Activated CD4-positive, CD25-positive, alpha-beta regulatory T cell (primary cell): ENCODE data around the gene OR8I2.
"Not testable (repeated sequence)": the region's sequence is repeated elsewhere in the genome, so short reads cannot be mapped to it uniquely, and the experiment has no call there.

Source experiments
- DNase-seq, 4 experiments: peaks; one replicate each; lab custom pipeline; 2025; lab: John Stamatoyannopoulos, UW

The OR8I2 gene

GRCh38 chr11:56093008-56093407 is at the start of gene OR8I2:
Gene OR8I2, plus strand, starts transcription at chr11:56093308. Its CDS starts 0 bp downstream, at chr11:56093308.
- DNase-seq, result no peak

DNA sequence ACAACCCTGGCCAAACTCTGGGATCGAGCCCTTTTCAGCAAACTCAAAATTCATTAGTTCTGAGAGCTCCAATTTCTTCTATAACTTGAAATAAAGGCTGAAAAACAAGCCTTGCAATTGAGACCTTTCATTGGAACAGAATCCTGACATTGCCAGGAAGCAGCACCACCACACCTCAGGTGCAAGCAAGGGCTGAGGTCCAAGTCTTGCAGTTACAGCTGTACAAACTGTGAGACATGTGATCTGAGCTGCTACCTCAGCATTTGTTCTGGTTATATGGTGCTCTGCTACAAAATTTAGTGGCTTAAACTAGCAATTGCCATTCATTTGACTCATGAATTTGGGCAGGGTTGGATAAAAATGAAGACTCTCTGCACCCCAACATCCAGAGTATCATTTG is 47.6 kb upstream of the OR8I2 start:
- DNase-seq, result no peak

DNA sequence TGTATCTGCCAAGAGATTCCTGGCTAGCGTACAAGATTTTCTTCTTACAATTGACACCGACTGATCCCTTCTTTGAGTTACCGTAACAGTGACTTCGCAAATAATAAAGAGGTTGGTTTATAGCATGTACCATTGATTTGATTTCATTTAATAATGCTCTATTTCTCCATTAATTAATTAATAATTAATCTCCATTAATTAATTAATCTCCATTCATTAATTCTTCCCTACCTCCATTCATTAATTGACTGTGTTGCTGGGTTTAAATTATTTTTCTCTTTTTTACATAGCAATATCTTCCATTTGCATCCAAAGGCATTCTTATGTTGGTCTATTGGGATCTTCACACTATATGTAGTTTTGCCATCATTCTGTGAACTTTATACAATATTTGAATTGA is 44.6 kb upstream of the OR8I2 start:
- no peak for DNase-seq

- no peak for DNase-seq
These were observed 43.6 kb upstream of the OR8I2 start for GRCh38 chr11:56049487-56049886.

DNA sequence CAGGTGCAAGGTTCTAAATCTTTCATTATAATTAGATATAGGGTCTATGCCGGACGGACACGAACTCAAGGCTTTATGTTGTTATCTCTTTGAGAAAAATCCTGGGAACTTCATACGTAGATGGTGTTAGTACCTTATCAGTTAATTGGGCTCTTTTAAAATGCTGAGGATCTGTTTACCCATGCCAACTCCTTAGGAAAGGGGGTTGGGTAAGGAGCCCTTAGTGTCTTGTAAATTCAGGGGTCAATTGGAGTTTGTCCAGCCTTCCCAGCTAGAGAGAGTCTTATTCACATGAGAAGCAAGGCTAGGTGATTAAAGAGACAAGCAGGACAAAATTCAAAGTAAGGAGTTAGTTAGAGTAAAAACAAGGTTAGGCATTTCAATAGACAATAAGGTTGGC is 36.7 kb upstream of the OR8I2 start:
- not testable (repeated sequence) for DNase-seq

DNA sequence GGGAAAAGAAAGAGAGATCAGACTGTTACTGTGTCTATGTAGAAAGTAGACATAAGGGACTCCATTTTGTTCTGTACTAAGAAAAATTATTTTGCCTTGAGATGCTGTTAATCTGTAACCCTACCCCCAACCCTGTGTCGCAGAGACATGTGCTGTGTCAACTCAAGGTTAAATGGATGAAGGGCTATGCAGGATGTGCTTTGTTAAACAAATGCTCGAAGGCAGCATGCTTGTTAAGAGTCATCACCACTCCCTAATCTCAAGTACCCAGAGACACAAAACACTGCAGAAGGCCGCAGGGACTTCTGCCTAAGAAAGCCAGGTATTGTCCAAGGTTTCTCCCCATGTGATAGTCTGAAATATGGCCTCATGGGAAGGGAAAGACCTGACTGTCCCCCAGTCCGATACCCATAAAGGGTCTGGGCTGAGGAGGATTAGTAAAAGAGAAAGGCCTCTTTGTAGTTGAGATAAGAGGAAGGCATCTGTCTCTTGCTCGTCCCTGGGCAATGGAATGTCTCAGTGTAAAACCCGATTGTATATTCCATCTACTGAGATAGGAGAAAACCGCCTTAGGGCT is 35.4 kb upstream of the OR8I2 start:
- DNase-seq, result not testable (repeated sequence)

GRCh38 chr11:56058260-56058780 is 34.8 kb upstream of the OR8I2 start:
- DNase-seq, result not testable (repeated sequence)

GRCh38 chr11:56066980-56067379 is 26.1 kb upstream of the OR8I2 start:
- DNase-seq, result no peak

- no peak for DNase-seq
These were observed 3.4 kb upstream of the OR8I2 start for GRCh38 chr11:56089697-56090096.

DNA sequence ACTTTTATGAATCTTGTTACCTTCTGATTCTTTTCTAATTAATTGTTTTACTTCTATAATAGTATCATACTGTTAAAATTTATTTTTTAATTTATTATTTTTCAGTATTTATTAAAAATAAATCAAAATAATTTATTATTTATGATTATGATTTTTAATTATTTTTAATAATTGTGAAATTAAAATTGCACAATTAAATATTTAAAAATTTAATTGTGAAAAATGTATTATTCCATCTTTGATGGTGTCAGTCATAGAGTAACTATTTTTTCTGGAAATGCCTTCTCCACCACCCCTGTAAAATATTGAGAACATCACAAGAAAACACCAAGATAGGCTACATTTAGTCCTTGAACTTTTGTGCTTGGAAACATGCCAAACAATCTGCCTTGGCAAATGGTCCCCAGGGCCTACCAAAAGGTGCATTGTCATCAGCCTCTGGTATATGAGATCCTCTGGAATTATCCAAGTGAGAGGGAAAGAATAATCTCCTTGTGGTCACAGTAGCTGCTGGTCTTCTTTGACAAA is 10.2 kb downstream of the OR8I2 start, which contains the start of gene OR8H2:
Gene OR8H2 (plus strand): TSS at position 478 of the 528 bp plus-strand sequence. CDS start 1,356 bp downstream, outside the sequence.
- no peak for DNase-seq

DNA sequence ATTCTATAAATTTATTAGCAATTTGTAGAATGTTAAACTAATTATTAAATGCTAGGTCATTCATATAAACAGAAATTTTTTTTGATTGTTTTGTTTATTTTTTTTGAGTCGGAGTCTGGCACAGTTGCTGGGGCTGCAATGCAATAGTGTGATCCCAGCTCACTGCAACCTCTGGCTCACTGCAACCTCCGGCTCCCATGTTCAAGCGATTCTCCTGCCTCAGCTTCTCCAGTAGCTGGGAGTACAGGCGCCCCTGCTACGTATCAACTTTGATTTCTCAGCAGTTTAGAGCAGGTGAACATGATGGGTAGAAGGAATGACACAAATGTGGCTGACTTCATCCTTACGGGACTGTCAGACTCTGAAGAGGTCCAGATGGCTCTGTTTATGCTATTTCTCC is 29.0 kb downstream of the OR8I2 start, which contains the start of gene OR8H3:
Gene OR8H3 (plus strand): TSS at position 301 of the 400 bp plus-strand sequence. CDS start 0 bp downstream, at position 301.
- no peak for DNase-seq

- no peak for DNase-seq
These were observed 47.1 kb downstream of the OR8I2 start, which contains the start of gene OR8J3 for GRCh38 chr11:56140151-56140661. Gene OR8J3, minus strand, starts transcription at chr11:56140201. Its CDS starts 2,483 bp downstream, at chr11:56137718.

DNA sequence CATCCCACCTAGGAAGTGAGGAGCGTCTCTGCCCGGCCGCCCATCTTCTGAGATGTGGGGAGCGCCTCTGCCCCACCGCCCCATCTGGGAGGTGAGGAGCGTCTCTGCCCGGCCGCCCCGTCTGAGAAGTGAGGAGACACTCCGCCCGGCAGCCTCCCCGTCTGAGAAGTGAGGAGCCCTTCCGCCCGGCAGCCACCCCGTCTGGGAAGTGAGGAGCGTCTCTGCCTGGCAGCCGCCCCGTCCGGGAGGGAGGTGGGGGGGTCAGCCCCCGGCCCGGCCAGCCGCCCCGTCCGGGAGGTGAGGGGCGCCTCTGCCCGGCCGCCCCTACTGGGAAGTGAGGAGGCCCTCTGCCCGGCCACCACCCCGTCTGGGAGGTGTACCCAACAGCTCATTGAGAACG is 50.6 kb downstream of the OR8I2 start:
- DNase-seq, result not testable (repeated sequence)
